GM21381 (cell line): ENCODE measurements around the gene LINC01488.

Experiments used
- ATAC-seq: cut with Tn5 transposase; IDR thresholded peaks from one replicate; pipeline ENCODE4 v1.9.1; 2021; ENCODE audit warnings: mild to moderate bottlenecking, moderate library complexity; ENCODE audit not compliant: unreplicated experiment

The LINC01488 gene

DNA sequence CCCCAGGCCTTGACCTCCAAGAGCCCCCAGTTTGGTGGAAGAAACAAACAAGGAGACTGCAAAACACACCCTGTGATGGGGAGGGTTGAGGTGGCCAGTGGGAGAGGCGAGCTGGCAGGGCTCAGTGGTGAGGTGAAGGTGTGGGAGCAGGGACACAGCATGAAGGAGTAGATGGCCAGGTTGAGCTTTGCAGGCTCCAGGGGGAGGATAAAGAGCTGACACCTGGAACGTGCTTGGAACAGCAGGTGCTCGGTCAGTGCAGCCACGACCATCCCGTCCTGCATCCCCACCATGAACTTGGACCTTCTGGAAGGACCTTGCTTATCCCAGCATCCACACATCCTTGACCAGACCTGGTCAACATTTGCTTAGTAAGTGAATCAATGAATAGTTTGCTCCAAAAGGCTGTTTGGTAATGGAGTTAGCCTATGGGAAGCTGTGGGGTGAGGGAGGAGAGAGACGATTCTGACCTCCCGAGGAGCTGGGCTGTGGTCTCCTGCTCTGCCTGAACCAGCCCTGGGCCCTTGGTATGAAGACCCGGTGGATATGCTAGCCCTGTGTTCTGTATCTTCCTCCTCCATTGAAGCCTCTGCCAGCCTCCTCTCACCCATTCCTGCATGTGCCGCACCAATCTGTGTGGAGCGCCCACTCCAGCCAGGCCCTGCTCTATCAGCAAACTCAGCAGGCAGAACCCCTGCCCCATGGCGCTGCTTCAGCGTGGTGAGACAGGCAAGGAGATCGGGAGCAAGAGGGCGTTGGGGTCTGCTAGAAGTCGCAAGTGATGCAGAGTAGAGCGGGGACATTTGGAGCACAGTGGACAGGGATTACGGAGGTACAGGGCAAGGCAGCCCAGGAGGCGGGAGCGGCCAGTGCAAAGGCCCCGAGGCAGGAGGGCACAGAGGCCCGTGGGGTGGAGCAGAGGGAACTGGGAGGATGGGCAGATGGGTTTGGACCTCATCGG is 9.9 kb downstream of the LINC01488 start:
- ATAC-seq: no peak

DNA sequence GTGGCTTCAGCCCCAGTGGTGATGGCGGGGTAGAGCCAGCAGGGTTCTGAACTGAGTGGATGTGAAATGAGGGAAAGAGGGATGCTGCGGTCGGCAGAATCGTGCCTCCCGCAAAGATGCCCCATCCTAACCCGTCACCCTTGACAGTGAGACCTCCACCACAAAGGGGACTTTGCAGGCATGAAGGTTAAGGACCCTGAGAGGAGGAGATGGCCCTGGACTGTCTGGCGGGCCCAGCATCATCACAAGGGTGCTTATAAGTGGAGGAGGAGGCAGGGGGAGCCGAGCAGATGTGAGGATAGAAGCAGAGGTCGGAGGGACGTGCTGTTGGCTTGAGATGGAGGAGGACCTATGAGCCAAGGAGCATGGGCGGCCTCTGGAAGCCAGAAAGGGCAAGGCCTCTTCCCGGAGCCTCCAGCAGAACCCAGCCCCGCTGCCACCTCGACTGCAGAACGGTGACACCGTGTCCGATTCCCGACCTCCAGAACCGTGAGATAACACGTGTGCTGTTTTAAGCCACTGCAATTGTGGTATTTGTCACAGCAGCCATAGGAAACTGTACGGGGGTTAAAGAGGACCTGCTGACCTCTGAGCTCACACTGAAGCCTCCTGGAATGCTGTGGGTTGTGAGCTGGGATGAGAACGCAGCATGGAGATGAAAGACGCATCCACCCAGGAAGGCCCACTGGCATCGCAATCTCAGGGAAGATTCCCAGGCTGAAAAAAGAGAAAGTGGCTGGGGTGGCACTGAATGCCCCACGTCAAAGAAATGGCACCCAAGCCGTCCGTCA is 10.9 kb downstream of the LINC01488 start:
- ATAC-seq: no peak

GRCh38 chr11:69493931-69494821 is 12.7 kb downstream of the LINC01488 start:
- no peak for ATAC-seq

DNA sequence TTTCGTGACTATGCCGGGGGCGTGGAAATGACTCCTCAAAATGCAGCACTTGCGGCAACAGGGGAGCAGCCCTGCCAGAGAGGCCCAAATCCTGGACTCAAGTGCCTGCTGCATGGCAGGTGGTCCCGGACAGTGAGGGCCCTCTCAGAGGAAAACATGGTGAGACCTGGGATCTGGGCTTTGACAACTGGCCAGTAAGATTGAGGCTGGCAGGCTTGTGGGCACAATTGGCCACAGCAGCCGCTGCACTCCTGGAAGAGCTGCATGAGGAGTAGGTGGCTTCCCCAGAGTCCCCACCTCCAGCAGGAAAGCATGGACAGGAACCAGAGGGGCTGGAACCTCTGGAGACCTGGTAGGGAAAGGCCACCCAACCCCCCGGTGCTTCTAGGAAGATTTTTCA is 13.4 kb downstream of the LINC01488 start:
- ATAC-seq: no peak

GRCh38 chr11:69495441-69496201 is 14.2 kb downstream of the LINC01488 start:
- no peak for ATAC-seq

GRCh38 chr11:69496202-69496557 is 14.7 kb downstream of the LINC01488 start:
- ATAC-seq: no peak

GRCh38 chr11:69496631-69497220 is 15.3 kb downstream of the LINC01488 start:
- ATAC-seq: no peak

- no peak for ATAC-seq
Observed at GRCh38 chr11:69497221-69497787, 15.8 kb downstream of the LINC01488 start.

DNA sequence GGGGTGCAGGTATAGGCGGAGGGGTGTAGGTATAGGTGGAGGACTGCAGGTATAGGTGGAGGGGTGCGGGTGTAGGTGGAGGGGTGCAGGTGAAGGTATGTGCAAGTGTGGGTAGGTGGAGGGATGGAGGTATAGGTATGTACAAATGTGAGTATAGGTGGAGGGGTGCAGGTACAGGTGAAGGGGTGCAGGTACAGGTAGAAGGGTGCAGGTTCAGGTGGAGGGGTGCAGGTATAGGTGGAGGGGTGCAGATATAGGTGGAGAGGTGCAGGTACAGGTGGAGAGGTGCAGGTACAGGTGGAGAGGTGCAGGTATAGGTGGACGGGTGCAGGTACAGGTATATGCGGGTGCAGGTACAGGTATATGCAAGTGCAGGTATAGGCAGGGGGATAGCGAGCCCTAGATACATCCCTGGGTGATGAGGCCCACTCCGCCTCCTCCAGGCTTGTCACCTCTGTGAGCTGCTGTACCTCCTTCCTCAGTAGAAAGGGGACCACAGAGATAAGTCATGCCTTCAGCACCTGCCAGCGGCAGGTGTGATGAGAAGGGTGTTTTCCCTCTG is 17.2 kb downstream of the LINC01488 start:
- no peak for ATAC-seq

DNA sequence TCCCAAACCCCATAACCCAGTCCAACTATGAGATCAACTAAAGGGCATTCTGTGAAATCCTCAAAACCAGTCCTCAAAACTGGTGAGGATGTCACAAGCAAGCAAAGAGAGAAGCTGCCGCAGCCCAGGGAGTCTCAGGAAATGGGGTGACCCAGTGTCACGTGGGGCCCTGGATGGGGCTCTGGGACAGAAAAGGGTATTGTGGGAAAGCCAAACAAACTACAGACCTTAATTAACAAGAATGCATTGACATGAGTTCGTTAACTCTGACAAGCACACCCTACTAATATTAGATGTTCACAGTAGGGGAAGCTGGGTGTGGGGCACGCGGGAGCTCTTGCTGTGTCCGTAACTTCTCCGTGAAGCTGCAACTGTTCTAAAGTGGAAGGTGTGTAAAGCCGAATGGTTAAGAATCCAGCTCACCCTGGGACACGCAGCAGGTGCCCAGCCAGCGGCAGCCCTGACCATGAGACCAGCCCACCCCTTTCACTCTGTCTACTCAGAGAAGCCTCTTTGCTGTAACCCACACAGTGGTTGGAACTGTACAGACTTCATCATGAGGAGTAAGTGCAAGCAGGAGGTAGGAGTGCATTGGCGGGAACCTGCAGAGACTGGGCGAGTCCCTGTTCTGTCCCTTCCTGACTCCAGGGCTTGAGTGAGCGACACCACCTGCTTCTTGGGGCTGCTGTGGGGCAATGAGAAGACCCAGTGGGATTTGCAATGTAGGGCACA is 17.9 kb downstream of the LINC01488 start:
- ATAC-seq: no peak

DNA sequence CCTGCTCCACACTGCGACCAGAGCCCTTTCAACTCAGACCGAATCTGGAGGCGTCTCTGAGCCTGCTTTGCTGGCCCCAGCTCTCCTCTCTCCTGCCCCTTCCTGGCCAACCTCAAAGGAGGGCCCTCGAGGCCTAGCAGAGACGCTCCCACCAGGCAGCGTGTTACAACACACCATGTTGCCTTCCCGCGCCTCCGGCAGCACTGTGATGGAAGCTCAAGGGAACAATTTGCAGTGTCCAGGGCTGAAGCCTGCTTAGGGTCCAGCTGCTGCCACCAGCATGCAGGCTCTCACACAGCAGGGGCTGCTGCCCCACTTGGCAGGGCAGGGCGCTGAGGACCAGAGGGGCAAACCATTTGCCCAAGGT is 18.4 kb downstream of the LINC01488 start:
- ATAC-seq: no peak

DNA sequence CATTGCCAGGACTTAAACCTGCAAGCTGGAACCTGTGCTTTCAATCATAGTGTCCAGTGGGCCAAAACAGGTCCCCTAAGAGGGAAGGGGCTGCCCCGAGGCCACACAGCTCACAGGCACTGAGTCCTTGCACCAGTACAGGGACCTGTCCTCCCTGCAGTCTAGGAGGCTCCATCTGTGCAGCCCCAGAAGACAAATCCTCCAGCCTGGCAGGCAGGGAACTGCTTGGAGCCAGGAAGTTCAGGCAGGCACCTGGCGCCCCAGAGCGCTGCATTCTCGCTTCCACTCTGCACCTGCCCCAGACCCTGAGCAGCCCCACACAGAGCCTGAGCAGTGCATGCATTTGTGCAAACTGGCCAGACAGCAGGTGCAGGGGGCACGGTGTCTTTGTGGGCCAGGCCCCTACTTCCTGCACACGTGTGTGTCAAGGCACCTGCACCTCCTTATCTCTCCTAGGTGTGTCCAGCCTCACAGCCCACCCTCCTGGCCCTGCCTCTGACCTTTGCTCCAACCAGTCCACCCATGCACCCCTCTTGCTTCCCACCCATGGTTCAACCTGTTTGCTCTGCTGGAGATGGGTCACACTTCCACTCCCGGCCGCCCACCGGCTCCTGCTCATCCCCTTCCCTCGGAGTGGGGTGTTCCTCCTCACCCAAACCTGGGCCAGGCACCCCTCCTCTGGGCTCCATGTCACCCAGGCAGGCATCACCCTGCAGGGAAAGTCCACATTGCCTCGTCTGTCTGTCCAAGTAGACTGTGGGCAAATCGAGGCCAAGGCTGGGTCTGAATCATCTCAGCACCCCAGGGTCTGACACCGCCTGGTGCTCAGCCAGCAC is 19.0 kb downstream of the LINC01488 start:
- ATAC-seq: no peak

- ATAC-seq: no peak
Observed at GRCh38 chr11:69501121-69501489, 19.6 kb downstream of the LINC01488 start.

DNA sequence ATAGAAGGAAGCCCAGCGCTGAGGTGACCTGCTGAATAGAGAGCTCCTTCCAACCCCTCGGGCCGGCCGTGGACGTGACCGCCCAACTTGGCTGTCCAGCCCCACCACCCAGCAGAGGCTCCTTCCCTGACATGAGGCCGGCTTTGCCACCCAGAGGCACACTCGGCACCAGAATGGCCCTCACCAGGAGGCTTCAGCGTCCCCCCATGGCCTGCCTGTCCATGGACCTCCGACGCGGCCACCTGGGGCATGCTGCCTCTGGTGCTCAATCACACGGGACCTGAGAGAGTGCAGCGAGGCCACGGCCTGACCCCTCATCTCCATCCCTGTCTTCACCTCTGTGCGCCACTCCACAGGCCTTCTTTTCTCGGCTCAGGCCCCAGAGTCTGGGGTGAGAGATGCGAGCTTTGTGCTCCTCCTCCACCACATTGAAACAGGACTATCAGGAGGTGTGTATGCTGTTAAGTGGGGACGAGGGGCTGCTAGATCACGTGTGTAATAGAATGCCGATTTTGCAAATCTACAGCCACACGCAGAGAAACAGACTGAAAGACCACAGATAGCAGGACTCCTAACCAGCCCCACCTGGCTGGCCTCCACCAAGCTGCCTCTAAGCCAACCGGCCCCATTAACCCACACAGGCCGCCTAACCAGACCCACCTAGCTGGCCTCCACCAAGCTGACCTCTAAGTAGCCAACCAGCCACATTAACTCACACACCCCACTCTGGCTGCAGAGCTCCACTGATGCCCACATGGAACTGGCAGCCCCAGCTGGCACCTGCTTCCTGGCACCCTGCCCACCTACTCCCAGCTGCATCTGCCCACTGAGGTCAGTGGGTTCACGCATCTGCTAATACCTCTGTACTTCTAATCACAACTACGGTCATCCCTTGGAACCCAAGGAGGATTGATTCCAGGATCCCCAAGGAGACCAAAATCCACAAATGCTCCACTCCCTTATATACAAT is 20.7 kb downstream of the LINC01488 start:
- ATAC-seq: no peak

- ATAC-seq: no peak
Observed at GRCh38 chr11:69504127-69504526, 22.7 kb downstream of the LINC01488 start.

GRCh38 chr11:69504576-69505335 is 23.3 kb downstream of the LINC01488 start:
- no peak for ATAC-seq
